HepG2 (cell line): Measurements from ENCODE around the gene ANKZF1. TPM values are rescaled to one million over a fixed set of nuclear protein-coding genes. Genes with fewer than 3 reads are reported as not detected.

ENCODE experiments used
- HOXD1 ChIP-seq: sonication (generic); formaldehyde crosslinking; IDR thresholded peaks from 2 replicates; pipeline ENCODE4 v1.5.0; 2020; ENCODE audit warnings: missing genetic modification reagents
- NFYB ChIP-seq: sonication (generic); formaldehyde crosslinking; IDR thresholded peaks from 2 replicates; pipeline ENCODE4 v1.4.0; 2020; ENCODE audit warnings: missing genetic modification reagents
- SMARCC2 ChIP-seq: fragments of 450-650 bp; IDR thresholded peaks from 2 replicates; pipeline ENCODE4 v1.6.1; 2017; ENCODE audit warnings: antibody characterized with exemption, mild to moderate bottlenecking
- TRIM24 ChIP-seq: sonication (generic); formaldehyde crosslinking; IDR thresholded peaks from 2 replicates; pipeline ENCODE4 v1.8.0; 2022; ENCODE audit warnings: mild to moderate bottlenecking, missing genetic modification reagents
- U2AF2 ChIP-seq: fragments of 200-400 bp; formaldehyde crosslinking; IDR thresholded peaks from 2 replicates; pipeline ENCODE4 v1.6.1; 2017; ENCODE audit warnings: low read depth, mild to moderate bottlenecking, low read length
- ZFP62 ChIP-seq: sonication (generic); formaldehyde crosslinking; IDR thresholded peaks from 2 replicates; pipeline ENCODE4 v1.4.0; 2020; ENCODE audit warnings: missing genetic modification reagents
- ZNF10 ChIP-seq: sonication (generic); formaldehyde crosslinking; IDR thresholded peaks from 2 replicates; pipeline ENCODE4 v1.4.0; 2020; ENCODE audit warnings: mild to moderate bottlenecking, low read depth, missing genetic modification reagents, borderline replicate concordance
- ZNF557 ChIP-seq: sonication (generic); formaldehyde crosslinking; IDR thresholded peaks from 2 replicates; pipeline ENCODE4 v1.4.0; 2020; ENCODE audit warnings: missing genetic modification reagents
- polyA plus RNA-seq, 8 experiments: library from polyadenylated mRNA; depleted of rRNA in 3 of 8; stranded (reverse) in 7 of 8; unstranded in 1 of 8; fragments of >200 nt; fragmentation: Illumina TruSeq in 4 of 8; extraction: Trizol in 4 of 8; gene quantifications; 2 replicates each; pipeline versions ENCODE4 v1.2.1 to v1.2.3, GENCODE V29; 2011 to 2016; ENCODE audit warnings: low read depth in 4 of 8, missing spikeins in 1 of 8, mixed read lengths in 1 of 8; ENCODE audit not compliant: insufficient read depth in 1 of 8
- total RNA-seq, 5 experiments: library from RNA; depleted of rRNA; stranded (reverse); fragments of >200 nt; fragmentation: Illumina TruSeq; extraction: Trizol; gene quantifications; 2 replicates each; pipeline ENCODE4 v1.2.3, GENCODE V29; 2016; ENCODE audit warnings: low read depth in 1 of 5
- TF ChIP-seq, protein P1 (sequence below): IDR thresholded peaks from 2 replicates; pipeline ENCODE4 v1.6.1; 2016; ENCODE audit warnings: mild to moderate bottlenecking
- TF ChIP-seq, protein P2 (sequence below), 2 experiments: sonication (generic) in 1 of 2; formaldehyde crosslinking in 1 of 2; IDR thresholded peaks; 2 replicates each; pipeline versions ENCODE4 v1.6.1 to v1.9.0; 2014 to 2022; ENCODE audit warnings: antibody characterized with exemption in 1 of 2, borderline replicate concordance in 1 of 2, inconsistent platforms in 1 of 2, low read depth in 1 of 2, missing genetic modification reagents in 1 of 2
- TF ChIP-seq, protein P3 (sequence below): IDR thresholded peaks from 2 replicates; pipeline ENCODE4 v1.6.1; 2018; ENCODE audit warnings: missing genetic modification reagents
- TF ChIP-seq, protein P4 (sequence below): sonication (generic); formaldehyde crosslinking; IDR thresholded peaks from 2 replicates; pipeline ENCODE4 v1.8.0; 2022; ENCODE audit warnings: missing genetic modification reagents, mild to moderate bottlenecking, borderline replicate concordance
- TF ChIP-seq, protein P5 (sequence below): sonication (generic); formaldehyde crosslinking; conservative IDR thresholded peaks from 2 replicates; pipeline ENCODE4 v1.4.0; 2020; ENCODE audit warnings: missing genetic modification reagents
- TF ChIP-seq, protein P6 (sequence below): sonication (generic); formaldehyde crosslinking; IDR thresholded peaks from 2 replicates; pipeline ENCODE4 v1.4.0; 2020; ENCODE audit warnings: missing genetic modification reagents, low read depth, mild to moderate bottlenecking, borderline replicate concordance
- TF ChIP-seq, protein P7 (sequence below): sonication (generic); formaldehyde crosslinking; IDR thresholded peaks from 2 replicates; pipeline ENCODE4 v1.8.1; 2023; ENCODE audit warnings: mild to moderate bottlenecking, missing genetic modification reagents

The ANKZF1 gene
- total and polyA plus RNA-seq, 2 of the 13 experiments (the other 11 are each of a cell fraction or from before 2014, with no cell fraction given): 25.3 to 128 TPM

DNA sequence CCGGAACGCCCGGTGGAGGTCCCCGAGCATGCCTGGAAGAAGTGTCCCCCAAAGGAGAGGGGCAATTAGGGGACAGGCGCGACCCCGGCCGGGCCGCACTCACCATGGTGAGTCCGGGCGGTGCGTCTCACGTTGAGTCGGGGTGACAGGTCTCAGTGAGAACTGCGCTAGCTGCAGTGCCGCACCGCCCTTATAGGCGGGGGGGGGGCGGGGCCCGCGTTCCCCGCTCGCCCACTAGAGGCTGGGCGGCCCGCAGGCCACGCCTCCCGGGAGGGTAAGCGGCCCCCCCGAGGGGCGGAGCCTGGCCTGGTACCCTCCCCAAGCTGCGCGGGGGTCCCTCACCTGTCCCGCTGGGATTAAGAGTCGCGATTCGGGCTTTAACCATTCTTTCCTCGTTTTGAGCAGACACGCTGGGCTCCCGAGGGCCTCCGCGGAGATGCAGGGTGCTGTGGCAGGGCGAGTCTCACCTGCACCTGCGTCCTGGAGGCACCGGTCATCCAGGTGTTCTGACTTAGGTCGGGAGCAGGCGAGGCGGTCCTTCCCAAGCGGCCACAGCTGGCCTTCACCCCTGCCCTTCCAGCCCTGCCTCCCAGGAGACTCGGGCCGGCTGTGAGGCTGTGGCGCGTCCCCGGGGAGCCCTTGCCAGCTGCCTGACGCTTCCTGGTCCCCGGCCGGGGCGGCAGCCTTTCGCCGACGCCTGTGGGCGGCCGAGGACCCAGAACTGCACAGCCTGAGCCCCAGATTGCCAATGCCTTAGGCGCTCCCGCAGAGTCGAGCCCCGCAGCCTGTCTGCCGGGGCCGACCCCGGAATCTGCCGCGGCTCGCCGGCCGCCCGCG lies 24.4 kb downstream of the ANKZF1 start, which contains the start of gene TUBA4A (continued):
- TF ChIP-seq U2AF2 (no peak), ZNF10 (no peak), SMARCC2 (no peak), TRIM24 (CRISPR knock-in tag) (no peak), ZFP62 (CRISPR knock-in tag) (0 out of 2 replicates have a peak, but pooled peaks have one; percentile 25), HOXD1 (CRISPR knock-in tag) (peak; percentile 85), ZNF557 (CRISPR knock-in tag) (peak; percentile 16; the same call in 1 of the 2 replicates), NFYB (CRISPR knock-in tag) (peak; percentile 52)
- TF ChIP-seq, protein P1, sequence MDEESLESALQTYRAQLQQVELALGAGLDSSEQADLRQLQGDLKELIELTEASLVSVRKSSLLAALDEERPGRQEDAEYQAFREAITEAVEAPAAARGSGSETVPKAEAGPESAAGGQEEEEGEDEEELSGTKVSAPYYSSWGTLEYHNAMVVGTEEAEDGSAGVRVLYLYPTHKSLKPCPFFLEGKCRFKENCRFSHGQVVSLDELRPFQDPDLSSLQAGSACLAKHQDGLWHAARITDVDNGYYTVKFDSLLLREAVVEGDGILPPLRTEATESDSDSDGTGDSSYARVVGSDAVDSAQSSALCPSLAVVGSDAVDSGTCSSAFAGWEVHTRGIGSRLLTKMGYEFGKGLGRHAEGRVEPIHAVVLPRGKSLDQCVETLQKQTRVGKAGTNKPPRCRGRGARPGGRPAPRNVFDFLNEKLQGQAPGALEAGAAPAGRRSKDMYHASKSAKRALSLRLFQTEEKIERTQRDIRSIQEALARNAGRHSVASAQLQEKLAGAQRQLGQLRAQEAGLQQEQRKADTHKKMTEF (CRISPR knock-in tag): peak; percentile 71
- TF ChIP-seq, protein P2, sequence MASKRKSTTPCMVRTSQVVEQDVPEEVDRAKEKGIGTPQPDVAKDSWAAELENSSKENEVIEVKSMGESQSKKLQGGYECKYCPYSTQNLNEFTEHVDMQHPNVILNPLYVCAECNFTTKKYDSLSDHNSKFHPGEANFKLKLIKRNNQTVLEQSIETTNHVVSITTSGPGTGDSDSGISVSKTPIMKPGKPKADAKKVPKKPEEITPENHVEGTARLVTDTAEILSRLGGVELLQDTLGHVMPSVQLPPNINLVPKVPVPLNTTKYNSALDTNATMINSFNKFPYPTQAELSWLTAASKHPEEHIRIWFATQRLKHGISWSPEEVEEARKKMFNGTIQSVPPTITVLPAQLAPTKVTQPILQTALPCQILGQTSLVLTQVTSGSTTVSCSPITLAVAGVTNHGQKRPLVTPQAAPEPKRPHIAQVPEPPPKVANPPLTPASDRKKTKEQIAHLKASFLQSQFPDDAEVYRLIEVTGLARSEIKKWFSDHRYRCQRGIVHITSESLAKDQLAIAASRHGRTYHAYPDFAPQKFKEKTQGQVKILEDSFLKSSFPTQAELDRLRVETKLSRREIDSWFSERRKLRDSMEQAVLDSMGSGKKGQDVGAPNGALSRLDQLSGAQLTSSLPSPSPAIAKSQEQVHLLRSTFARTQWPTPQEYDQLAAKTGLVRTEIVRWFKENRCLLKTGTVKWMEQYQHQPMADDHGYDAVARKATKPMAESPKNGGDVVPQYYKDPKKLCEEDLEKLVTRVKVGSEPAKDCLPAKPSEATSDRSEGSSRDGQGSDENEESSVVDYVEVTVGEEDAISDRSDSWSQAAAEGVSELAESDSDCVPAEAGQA (IDR thresholded peaks at IDR 0.05; ENCODE audit: low read depth): 0 out of 2 replicates have a peak, but pooled peaks have one; percentile 3
- TF ChIP-seq, protein P2 (CRISPR knock-in tag; IDR thresholded peaks at IDR 0.05; ENCODE audit: borderline replicate concordance): no peak
- TF ChIP-seq, protein P3, sequence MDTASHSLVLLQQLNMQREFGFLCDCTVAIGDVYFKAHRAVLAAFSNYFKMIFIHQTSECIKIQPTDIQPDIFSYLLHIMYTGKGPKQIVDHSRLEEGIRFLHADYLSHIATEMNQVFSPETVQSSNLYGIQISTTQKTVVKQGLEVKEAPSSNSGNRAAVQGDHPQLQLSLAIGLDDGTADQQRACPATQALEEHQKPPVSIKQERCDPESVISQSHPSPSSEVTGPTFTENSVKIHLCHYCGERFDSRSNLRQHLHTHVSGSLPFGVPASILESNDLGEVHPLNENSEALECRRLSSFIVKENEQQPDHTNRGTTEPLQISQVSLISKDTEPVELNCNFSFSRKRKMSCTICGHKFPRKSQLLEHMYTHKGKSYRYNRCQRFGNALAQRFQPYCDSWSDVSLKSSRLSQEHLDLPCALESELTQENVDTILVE (CRISPR knock-in tag): no peak
- TF ChIP-seq, protein P4, sequence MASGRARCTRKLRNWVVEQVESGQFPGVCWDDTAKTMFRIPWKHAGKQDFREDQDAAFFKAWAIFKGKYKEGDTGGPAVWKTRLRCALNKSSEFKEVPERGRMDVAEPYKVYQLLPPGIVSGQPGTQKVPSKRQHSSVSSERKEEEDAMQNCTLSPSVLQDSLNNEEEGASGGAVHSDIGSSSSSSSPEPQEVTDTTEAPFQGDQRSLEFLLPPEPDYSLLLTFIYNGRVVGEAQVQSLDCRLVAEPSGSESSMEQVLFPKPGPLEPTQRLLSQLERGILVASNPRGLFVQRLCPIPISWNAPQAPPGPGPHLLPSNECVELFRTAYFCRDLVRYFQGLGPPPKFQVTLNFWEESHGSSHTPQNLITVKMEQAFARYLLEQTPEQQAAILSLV (CRISPR knock-in tag): peak; percentile 72; the same call in 1 of the 2 replicates
- TF ChIP-seq, protein P5, sequence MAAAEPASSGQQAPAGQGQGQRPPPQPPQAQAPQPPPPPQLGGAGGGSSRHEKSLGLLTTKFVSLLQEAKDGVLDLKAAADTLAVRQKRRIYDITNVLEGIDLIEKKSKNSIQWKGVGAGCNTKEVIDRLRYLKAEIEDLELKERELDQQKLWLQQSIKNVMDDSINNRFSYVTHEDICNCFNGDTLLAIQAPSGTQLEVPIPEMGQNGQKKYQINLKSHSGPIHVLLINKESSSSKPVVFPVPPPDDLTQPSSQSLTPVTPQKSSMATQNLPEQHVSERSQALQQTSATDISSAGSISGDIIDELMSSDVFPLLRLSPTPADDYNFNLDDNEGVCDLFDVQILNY (CRISPR knock-in tag): no peak
- TF ChIP-seq, protein P6, sequence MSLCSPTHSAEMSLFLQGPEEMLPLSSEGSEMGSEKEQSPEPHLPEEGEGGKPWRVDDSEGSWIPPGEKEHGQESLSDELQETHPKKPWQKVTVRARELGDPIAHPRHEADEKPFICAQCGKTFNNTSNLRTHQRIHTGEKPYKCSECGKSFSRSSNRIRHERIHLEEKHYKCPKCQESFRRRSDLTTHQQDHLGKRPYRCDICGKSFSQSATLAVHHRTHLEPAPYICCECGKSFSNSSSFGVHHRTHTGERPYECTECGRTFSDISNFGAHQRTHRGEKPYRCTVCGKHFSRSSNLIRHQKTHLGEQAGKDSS: peak; percentile 56; the same call in 1 of the 2 replicates
- TF ChIP-seq, protein P7, sequence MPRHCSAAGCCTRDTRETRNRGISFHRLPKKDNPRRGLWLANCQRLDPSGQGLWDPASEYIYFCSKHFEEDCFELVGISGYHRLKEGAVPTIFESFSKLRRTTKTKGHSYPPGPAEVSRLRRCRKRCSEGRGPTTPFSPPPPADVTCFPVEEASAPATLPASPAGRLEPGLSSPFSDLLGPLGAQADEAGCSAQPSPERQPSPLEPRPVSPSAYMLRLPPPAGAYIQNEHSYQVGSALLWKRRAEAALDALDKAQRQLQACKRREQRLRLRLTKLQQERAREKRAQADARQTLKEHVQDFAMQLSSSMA (CRISPR knock-in tag): peak; percentile 59; the same call in 1 of the 2 replicates
